GM18526 (cell line): Measurements from ENCODE around the gene TRMT2B.

Experiments
- POLR2A ChIP-seq: IDR thresholded peaks from 3 replicates; pipeline ENCODE4 v1.6.1; 2011; ENCODE audit not compliant: insufficient read length; ENCODE audit errors: extremely low read depth

The TRMT2B gene

GRCh38 chrX:101037231-101037630, 14.7 kb downstream of the TRMT2B start:
- no peak for TF ChIP-seq POLR2A

GRCh38 chrX:101029665-101030064, 22.2 kb downstream of the TRMT2B start:
- TF ChIP-seq POLR2A: no peak

- TF ChIP-seq POLR2A: no peak
Measured at GRCh38 chrX:101028562-101028961, 23.3 kb downstream of the TRMT2B start.

GRCh38 chrX:101025126-101025525, 26.8 kb downstream of the TRMT2B start:
- no peak for TF ChIP-seq POLR2A

- TF ChIP-seq POLR2A: no peak
Measured at GRCh38 chrX:101022020-101022419, 29.9 kb downstream of the TRMT2B start.

- no peak for TF ChIP-seq POLR2A
Measured at GRCh38 chrX:101009090-101009489, 42.8 kb downstream of the TRMT2B start.

- no peak for TF ChIP-seq POLR2A
Measured at GRCh38 chrX:100999451-100999850, 52.5 kb downstream of the TRMT2B start.

GRCh38 chrX:100995469-100995868, 56.4 kb downstream of the TRMT2B start:
- no peak for TF ChIP-seq POLR2A

- no peak for TF ChIP-seq POLR2A
Measured at GRCh38 chrX:100994352-100995281, 57.3 kb downstream of the TRMT2B start.

- TF ChIP-seq POLR2A: no peak
Measured at GRCh38 chrX:100990139-100990538, 61.8 kb downstream of the TRMT2B start.

- TF ChIP-seq POLR2A: no peak
Measured at GRCh38 chrX:100984818-100985217, 67.1 kb downstream of the TRMT2B start.

- no peak for TF ChIP-seq POLR2A
Measured at GRCh38 chrX:100980608-100981497, 71.1 kb downstream of the TRMT2B start.

- no peak for TF ChIP-seq POLR2A
Measured at GRCh38 chrX:100979881-100980607, 71.9 kb downstream of the TRMT2B start.

GRCh38 chrX:100976211-100976610, 75.7 kb downstream of the TRMT2B start:
- no peak for TF ChIP-seq POLR2A

- TF ChIP-seq POLR2A: no peak
Measured at GRCh38 chrX:100975212-100975611, 76.7 kb downstream of the TRMT2B start.
